Hematopoietic multipotent progenitor cell treated with erythropoietin and hydrocortisone succinate and interleukin-3 and kit ligand, for 15 days (in vitro differentiated cells): ENCODE results near the gene AQP2.

Experiments used
- DNase-seq: peaks from one replicate; pipeline ENCODE4 v3.0.0-alpha.2; 2015; ENCODE audit warnings: low spot score

Gene AQP2

DNA sequence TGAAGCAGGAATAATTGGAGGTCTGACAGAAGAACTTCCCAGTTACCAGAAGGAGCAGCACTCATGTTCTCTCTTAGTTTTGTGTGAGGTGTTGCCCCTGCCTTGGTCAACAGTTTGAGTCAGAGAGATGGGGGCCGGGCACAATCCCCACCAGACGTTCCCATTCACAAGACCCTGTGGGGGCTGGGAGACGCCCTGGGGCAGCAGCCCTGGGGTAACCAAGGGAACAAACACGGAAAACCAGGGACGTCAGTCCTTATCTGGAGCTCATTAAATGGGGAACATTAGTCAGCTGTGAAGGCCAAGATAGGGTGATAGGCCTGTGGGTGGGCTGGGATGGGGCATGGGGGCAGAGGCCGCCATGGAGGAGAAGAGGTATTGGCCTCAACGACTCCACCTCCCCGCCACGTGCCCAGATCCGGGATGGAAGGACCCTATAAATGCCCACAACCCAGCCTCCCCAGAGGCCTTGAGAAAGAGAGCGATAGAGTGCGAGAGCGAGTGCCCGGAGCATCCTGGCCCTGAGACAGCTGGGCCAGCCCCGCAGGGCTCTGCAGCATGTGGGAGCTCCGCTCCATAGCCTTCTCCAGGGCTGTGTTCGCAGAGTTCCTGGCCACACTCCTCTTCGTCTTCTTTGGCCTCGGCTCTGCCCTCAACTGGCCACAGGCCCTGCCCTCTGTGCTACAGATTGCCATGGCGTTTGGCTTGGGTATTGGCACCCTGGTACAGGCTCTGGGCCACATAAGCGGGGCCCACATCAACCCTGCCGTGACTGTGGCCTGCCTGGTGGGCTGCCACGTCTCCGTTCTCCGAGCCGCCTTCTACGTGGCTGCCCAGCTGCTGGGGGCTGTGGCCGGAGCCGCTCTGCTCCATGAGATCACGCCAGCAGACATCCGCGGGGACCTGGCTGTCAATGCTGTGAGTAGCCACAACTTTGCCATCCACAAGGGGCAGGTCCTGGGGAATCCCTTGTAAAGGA is at the start of gene AQP2:
AQP2 (plus strand) TSS at position 465 of the 979 bp plus-strand sequence; CDS start at position 559, 94 bp downstream.
- no peak for DNase-seq

DNA sequence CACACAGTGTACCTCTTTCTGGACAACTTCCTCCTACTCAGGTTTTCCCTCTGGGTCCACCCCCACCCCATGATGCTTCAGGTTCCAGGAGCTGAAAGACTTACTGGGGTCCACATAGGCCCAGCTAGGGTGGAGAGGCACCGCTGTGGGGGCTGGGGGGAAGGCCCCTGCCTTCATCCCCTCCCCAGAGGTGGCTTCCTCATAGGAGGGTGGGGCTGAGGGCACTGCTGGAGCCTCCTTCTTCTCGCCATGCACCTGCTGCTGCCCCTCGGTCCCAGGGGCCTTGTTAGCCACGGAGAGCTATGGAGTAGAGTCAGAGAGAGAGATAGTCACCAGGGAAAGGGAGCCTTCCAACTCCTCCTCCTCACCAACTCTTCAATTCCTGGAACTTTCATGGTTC is 49.5 kb upstream of the AQP2 start:
- no peak for DNase-seq

- DNase-seq = no peak
These were observed 48.6 kb upstream of the AQP2 start for GRCh38 chr12:49901986-49902385.

DNA sequence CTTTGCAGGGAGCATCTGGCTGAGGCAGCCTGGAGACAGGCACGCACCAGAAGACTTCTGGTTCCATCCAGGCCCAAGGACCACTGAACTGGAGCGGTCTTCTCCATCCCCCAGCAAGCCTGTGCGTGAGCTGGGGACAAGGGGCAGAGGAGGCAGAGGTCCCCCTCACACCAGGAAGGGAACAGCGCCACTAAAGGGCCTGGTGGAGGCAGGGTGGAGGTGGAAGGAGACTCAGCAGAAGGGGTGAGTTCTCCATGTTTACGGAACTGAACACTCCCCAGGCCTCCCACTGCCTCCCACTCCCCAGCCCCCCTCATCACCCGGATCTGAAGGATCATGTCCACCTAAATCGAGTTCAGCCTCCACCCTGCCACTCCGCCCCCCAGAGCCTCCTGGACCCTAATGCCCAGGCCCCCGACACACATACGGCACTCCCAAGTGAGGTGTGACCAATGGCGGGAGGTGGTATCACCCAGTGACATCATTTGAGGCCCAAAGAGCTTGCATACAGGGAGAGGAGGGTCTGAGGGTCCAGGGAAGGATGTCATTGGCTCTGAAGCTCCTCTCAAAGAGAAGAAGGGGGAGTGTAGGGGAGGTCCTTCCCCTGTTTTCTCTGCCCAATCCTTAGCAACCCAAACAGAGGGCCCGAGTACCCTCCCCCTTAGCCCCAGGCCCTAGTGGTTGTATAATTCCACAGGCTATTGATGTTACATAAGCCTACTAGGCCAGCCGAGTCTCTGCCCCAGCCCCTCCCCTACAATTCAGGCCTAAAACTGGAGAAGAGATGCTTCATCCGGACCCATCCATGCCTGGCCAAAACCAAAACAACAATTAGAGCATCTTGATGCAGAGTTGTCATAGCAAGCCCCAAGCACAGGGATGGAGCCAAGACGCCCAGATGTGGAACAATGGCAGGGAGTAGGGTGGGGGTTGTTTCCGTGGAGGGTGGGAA is 47.9 kb upstream of the AQP2 start:
- DNase-seq = no peak

DNA sequence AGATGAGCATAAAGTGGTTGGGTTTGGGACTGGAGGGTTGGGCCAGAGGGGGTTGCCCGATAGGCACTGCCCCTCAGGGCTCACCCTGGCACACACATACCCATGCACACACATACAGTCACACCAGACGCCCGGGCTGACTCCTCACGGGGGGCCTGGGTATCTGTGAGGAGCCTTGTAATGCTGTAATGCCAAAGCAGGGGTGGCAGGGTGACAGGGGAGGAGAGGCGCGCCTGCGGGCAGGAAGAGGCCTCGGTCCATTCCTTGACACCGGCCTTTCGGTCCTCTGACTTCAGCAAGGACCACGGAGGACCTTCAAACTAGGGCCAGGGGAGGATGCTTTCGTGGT is 47.2 kb upstream of the AQP2 start:
- no peak for DNase-seq

- DNase-seq = no peak
These were observed 46.7 kb upstream of the AQP2 start, which contains the start of gene FAIM2 for GRCh38 chr12:49903700-49904423. FAIM2 (minus strand) TSS chr12:49903900; CDS start chr12:49903792, 108 bp downstream.

DNA sequence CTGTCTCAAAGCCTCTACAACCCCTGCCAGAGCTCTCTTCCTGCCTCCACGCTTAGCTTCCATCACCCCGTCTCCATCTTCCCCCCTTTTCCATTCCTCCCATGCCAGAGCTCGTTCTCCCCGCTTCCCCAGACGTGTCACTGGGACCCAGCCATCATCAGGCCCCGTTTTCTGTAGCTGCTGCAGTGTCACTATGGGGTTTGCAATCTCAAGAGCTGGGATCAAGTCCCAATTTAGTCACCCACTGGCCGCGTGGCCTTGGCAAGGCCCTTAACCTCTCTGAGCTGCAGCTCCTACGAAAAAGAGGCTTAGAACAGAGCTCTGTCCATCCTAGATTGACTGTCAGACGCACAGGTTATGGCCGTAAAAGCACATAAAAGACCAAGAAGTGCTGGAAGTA is 45.9 kb upstream of the AQP2 start:
- no peak for DNase-seq

DNA sequence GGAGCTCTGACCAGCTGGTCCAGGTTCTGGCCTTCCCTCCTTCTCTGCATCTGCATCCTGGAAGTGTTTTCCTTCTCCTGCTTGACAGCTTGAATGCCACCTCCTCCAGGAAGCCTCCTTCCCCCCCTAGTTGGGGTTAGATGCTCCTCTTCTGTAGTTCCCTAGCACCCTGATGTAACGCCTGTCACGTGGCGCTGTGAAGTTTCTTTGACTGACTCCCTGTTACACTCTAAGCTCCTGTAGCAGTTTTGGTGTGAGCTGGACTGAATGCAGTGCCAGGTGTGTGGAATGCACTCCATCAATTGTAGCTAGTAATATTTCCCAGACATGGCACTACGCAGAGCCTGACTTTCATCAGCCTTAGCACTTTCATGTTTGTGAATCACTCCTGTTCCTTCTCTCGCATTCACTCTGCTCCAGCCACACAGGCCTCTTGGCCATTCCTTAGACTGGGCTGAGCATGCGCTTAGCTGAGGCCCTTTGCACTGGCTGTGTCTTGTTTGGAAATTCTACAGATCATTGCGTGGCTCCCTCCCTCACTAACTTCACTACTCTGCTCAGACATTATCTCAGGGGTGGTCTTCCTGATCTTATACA is 44.7 kb upstream of the AQP2 start:
- no peak for DNase-seq

- no peak for DNase-seq
These were observed 43.2 kb upstream of the AQP2 start for GRCh38 chr12:49907352-49907751.

GRCh38 chr12:49909356-49909755 is 41.2 kb upstream of the AQP2 start:
- DNase-seq = no peak

GRCh38 chr12:49909826-49910225 is 40.7 kb upstream of the AQP2 start:
- no peak for DNase-seq

DNA sequence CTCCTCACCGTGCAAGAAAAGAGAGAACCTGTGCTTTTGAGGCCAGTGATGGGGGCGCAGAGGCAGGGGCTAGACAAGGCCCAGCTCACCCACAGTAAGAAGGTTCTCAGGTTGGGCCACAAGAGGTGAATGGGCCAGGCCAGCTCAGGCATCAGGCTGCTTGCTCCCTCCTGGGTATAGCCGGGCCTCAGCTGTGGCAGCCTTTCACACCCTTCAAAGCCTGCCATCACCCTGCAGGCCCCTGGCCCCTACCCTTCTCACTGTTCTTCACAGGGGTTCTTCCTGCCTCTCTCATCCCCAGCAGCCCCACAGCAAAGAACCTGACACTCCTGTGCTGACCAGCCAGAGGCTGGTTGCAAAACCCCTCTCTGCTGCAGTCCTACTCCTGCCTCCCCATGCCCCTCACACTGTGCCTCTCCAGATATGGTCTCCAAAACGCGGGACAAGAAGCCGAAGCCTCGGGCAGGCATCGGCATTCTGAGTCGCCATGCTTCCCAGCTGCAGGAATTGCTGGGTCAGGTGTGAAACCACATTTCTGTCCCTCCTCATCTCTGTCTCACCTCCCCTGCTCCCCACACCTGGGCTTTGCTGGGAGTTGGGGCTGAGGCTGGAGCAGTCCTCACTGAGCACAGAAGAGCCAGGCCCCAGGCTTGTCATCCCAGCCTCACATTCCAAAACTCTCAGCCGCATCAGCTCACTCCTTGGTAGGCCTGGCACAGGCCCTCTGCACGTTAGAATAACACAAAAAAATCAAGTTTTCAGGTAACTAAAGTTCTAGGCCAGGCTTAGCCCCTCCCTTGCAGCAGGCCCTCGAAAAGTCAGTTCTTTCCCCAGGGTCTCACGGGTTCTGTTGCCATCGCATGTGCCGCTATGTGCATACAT is 40.0 kb upstream of the AQP2 start:
- DNase-seq = no peak

GRCh38 chr12:49911213-49911605 is 39.3 kb upstream of the AQP2 start:
- no peak for DNase-seq

DNA sequence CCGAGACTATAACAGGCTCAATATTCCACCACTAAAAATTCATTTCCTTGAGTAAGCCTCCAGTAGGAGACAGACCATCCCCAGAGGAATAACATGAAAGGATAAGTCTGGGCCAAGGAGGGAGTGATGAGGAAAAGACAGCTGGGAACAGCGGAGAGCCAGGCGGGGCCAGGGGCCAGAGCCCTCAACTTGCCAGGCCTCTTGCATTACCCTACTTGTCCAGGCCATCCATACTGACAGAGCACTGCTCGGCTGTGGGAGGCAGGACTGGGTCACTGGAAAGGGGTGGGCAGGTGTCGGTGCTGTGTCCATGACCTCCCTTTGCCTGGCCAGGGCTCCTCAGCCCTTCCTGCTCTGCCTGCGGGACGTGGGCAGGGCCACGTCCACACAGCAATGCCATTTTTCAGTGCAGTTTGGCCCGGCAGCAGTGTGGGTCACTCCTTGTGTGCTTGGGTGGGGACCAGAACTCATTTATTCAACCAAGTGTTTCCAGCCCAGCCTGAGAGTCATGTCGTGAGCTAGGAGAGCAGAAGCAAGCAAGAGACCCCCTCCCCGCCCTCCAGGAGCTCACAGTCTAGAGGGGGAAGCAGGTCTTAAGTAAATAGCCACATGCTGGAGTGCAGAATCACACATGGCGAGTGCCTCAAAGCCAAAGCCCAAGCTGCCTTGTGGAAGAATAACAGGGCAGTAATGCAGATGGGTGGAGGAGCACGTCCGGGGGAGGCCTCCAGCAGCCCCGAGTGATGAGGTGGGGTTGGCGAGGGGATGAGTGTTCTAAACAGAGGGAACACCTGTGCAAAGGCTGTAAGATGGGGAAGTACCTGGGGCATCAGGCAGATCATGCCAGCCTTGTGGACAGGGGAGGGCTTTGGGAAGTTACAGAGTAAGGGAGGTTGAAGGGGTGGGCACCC is 37.9 kb upstream of the AQP2 start:
- DNase-seq = no peak

- no peak for DNase-seq
These were observed 34.2 kb upstream of the AQP2 start for GRCh38 chr12:49916129-49916919.

- DNase-seq = no peak
These were observed 33.3 kb upstream of the AQP2 start for GRCh38 chr12:49917166-49917787.

DNA sequence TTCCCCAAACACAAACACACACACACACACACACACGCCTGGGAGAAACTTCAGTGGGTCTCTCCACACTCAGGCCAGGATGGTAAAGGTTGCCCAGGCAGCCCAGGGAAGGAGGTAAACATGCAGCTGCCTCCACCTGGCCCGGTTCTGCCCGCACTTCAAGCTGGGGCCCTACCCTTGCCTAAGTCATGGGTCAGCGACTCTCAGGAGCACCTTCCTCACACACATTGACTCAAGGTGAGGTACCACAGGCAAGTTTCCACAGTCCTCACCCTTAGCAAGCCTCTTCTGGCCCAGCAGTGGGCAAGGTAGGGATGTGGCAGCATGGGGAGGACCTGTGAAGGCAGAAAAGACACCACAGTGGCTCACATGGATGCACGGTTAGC is 32.8 kb upstream of the AQP2 start:
- no peak for DNase-seq

- no peak for DNase-seq
These were observed 30.2 kb upstream of the AQP2 start for GRCh38 chr12:49920241-49920914.
